Measurements from ENCODE around the gene SCUBE1.

SCUBE1 gene

DNA sequence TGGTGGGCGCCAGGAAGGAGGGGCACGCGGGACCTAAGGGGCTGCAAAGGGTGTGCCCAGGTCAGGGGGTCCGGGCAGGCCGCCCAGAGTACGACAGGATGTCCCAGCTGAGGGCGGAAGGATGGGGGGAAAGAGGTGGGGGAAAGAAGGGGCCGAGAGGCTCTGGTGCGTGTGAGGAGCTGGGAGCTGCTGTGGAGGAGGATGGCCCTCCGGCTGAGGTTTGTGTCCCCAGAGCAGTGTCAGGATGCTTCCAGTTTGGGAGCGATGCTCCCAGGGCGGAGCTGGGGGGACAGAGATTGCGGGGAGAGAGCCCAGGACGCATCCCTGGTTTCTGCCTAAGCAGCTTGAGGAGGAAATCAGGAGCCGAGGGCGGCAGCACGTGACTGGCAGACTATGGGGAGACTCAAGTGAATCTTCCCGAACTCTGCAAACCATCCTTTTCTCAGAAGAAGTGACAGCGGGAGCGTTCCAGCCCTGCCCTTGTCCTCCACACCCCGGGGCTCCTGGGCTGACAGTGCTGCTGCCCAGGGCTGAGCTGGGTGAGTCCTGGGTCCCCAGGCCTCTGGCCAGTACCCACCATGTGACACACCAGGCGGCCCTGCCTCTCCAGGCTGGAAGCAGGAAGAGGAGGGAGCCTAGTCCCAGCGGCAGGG lies 136.5 kb downstream of the SCUBE1 start:
- DNase-seq (ENCODE audit: extremely low read depth in 1 of 2, low read depth in 1 of 2) = no peak

DNA sequence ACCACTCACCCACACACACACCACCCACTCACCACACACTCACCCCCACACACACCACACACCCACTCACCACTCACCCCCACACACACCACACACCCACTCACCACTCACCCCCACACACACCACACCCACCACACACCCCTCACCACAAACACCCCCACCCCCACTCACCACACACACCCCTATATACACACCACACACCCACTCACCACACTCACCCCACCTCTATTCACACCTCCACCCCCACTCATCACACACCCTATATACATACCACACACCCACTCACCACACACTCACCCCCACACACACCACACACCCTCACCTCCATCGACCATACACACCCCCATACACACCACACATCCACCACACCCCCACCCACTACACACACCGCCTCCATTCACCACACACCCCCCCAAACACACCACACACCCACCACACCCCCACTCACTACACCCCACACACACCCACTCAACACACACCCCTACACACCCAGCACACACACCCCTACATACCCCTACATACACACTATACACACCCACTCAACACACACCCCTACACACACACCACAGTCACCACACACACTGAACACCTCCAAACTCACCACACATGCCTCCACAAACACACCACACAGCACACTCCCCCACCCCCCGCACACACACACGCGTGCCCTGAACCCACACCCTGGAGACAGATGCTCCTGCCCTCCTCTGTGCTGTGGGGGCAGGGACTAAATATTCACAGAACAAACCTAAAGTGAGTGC lies 137.2 kb downstream of the SCUBE1 start:
- DNase-seq (ENCODE audit: extremely low read depth in 1 of 2, low read depth in 1 of 2) = no peak

DNA sequence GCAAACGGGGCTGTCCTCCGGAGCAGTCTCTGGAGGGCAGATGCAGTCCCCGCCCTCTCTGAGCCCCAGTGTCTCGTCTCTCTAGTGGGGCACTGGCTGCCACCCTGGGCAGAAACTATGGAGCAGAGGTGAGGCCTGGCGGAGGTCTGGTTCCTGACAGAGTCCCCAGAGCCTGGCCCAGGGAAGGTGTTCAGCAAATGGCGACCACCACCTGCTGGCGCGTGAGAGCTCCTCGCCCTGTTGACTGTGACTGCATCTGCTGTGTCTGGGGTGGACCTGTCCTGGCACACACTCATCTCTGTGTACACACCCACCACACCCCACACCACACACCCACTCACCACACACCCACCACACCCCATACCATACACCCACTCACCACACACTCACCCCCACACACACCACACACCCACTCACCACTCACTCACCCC lies 137.9 kb downstream of the SCUBE1 start:
- no peak for DNase-seq (ENCODE audit: extremely low read depth in 1 of 2, low read depth in 1 of 2)

DNA sequence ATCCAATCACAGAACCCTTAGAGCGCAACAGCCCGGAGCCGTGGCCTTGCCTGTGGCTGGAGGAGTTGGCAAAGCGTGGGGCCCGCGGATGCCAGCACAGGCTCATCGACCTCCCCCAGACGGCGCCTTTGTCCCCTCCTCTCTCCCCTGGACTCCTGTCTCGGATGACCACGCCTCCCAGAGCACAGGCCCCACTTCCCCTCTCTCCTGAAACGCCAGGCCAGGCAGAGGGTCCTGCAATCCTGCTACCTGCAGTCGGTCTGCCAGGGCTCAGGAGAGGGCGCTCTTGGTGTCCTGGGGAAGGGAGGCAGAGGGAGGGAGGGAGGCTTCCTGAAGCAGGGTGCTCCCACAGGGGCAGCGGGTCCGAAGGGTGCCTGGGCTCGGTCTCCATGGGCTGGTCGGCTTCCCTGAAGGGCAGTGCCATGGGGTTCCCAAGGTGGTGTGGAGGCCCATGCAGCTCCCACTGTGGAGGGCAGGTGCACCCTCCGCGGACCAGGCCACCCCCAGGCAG lies 139.6 kb downstream of the SCUBE1 start:
- no peak for DNase-seq (ENCODE audit: extremely low read depth in 1 of 2, low read depth in 1 of 2)

DNA sequence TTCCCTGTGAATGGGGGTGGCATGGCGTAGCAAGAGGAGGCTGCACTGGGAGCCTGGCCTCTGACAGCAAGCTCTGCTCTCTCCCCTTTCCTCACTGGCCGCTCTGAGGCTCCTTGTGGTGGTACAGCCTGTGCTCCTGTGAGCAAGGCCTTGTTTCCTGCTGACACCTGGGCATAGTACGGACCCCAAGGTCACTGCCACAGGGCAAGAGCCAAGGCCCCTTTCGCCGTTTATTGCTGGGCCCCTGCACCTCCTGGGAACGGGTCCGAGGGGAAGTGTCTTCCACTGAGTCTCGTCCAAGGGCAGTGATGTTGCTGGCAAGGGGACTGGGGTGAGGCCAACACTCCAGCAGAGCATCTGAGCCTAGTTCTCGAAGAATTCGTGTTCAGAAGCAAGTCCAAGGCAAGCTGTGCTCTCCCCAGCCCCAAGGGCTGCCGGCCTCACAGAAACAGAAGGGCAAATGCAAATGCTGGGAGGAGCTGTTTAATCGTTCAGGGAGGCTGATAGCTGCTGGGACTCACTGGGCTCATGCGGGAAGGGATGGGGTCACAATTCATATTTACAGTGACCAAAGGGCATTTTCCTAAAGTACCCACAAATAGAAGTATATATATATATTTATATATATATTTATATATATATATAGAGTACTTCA lies 140.3 kb downstream of the SCUBE1 start:
- no peak for DNase-seq (ENCODE audit: extremely low read depth in 1 of 2, low read depth in 1 of 2)

DNA sequence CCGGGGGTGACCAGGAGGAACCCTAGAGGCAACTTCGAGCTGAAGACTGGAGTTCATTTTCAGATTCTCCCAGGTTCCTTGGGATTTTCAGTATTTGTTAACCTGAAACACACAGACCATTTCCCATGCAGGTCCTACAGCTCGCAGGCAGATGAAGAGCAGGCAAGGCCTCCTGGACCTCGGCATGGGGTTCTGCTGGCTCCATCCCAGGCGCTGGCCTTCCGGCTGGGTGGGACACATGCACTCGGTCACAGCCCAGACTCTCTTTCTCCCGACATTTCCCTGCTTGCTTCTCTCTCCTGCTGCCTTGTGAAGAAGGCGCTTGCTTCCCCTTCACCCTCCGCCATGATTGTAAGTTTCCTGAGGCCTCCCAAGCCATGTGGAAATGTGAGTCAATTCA lies 140.8 kb downstream of the SCUBE1 start:
- DNase-seq (ENCODE audit: extremely low read depth in 1 of 2, low read depth in 1 of 2) = no peak

DNA sequence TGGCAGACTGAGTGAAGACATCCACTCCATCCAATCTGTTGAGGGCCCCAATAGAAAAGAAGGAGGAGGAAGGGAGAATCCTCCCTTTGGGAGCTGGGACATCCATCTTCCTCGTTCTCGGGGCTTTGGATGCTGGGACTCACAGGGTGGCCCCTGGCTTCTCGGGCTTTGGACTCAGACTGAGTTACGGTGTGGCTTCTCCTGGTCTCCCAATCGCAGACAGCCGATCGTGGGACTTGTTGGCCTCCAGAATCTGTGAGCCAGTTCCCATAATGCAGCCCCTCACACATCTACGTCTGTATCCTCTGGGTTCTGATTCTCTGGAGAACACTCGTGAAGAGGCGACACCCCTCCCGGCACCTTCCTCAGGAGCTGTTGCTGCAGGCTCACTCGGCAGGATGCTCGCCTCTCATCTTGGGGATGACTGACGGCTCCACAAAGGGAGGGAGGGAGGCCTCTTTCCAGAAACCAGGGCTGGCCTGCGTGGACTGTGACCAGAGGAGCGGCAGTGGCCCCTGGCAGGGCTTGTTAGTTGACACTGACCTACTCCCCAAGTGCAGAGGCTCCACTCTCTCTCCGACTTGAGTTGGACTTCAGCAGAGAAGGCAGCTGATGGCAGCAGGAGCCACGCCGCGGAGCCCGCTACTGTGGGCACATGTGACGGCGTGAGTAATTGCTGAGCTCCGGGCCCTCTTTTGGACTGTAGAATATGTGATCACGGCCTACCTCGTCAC lies 141.5 kb downstream of the SCUBE1 start:
- DNase-seq (ENCODE audit: extremely low read depth in 1 of 2, low read depth in 1 of 2) = no peak

DNA sequence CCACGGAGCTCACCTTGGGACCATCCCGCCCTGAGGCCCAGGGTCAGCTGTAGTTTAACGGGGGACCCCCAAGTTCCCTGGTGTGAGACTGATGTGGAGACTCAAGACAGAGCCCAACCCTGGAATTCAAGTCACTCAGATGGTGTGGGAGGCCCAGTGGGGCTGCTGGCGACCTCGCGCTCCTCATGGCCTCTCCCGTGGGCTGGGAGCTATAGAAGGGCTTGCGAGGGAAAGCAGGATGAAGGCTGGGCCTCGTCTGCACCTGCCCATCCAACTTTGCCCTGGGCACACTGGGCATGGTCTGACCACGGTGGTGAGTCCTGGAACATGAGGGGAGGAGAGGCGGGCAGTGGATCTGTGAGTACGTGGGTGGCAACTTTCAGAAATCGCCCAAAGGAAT lies 142.6 kb downstream of the SCUBE1 start:
- DNase-seq (ENCODE audit: extremely low read depth in 1 of 2, low read depth in 1 of 2) = no peak

DNA sequence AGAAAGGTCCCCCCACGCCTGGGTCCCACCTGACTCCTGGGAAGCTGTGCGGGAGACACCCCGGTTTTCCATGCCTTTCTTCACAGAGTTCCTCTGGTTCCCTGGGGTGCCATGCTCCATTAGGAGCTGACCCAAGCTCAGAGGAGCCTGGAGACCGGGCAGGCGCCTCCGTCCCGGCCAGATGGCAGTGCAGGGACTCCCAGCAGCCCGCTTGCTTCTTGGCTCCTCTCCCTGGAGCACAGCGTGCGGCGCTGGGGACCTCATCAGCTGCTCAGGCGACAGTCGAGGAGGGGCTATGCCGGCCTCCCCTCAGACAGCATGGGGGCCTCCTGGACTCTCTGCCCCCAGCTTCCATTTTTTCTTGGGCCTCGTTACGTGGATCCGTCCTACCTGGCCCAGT lies 143.1 kb downstream of the SCUBE1 start:
- DNase-seq (ENCODE audit: extremely low read depth in 1 of 2, low read depth in 1 of 2) = no peak

DNA sequence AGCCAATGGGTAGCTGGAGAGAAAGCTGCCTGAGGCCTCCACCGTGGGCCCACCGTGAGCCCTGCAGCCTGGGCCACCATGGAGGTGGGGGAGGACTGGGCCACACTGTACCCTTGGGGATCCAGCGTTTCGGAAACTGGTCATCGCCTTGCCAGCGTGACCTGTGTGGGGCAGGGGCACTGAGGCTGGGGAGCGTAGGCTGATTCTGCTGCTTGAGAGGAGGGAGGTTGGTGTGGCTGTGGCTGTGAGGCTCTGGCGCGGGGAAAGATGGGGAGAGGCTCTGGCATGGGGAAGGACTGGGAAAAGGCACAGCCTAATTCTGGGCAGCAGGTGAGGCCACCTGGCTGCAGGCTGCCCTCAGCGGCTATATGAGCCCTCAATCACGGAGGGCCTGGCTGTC lies 143.6 kb downstream of the SCUBE1 start:
- DNase-seq (ENCODE audit: extremely low read depth in 1 of 2, low read depth in 1 of 2) = no peak

DNA sequence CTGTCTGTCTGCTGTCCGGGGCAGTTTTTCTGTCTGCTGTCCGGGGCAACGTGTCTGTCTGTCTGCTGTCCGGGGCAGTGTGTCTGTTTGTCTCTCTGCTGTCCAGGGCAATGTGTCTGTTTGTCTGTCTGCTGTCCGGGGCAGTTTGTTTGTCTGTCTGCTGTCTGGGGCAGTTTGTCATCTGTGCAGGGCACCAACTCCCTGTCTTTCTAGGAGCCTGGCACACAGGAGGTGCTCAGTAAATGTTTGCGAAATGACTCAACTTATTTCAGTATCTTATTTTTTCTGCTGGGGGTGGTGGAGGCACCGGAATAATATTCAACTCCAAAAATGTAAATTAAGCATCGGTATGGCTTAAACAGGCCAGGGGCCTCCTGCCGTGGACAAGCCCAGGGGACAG lies 144.2 kb downstream of the SCUBE1 start:
- no peak for DNase-seq (ENCODE audit: extremely low read depth in 1 of 2, low read depth in 1 of 2)

DNA sequence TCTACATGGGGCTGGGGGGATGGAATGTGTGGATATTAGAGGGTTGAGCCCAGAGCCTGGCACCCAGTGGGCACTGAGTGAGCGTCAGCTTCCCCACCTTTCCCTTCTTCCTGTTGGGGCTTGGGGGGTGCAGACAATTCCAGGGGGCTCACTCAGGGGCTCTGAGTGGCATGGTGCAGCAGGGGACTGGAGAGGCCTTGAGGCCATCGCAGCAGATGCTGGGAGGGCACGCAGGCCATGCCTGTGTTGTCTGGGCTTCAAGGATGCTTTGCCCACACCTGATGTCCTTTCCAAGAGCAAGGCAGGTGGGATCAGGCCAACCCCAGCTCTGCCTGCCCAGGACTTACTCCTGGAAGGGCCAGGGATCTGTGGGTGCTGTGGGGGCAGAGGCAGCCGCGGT lies 145.0 kb downstream of the SCUBE1 start:
- DNase-seq (ENCODE audit: extremely low read depth in 1 of 2, low read depth in 1 of 2) = no peak

DNA sequence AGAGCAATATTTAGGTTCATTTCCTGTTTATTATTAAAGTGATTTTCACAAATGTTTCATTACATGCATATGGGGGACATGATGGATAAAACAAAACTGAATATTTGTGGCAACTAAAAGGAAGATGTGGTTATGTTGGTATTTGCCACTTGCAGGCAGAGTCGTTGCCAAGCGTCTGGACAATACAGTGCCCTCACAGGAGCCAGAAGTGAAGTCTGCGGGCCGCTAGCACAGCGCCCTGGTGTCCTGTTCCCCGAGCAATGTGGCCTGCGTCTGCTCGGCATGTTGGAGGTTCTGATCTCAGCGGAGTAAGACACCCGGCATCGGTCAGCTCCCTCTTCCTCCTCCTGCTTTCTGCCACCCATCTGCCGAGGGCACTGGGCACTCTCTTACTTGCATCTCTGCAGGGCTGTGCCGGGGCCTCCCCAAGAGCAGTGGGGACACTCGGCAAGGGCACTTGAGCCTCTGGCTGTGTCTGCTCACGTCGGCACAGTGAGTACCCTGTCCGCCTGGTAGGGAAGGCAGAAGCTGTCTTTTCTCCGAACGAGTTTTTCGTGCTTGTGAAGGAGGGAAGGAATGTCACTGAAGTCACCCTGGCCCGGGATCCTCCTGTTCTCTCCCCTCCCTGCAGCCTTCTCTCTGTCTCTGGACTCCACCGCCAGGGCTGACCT lies 145.8 kb downstream of the SCUBE1 start:
- no peak for DNase-seq (ENCODE audit: extremely low read depth in 1 of 2, low read depth in 1 of 2)

DNA sequence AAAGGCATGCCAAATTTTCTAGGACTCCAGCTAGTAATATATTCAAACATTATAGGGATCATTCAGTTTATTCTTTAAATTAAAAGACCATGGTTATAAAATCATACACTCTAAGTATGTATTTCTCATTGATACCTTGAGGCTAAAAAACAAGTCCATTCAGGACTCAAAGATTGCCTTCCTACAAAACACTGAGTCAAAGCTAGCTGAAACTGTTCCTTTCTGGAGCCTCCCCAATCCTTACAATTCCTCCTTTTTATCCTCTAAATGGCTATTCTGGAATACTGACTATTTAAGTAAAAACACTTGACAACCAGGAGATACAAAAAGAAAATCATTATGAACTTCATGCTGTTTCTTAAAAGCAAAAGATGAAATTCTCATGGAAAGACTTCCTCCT lies 151.3 kb downstream of the SCUBE1 start:
- no peak for DNase-seq (ENCODE audit: extremely low read depth in 1 of 2, low read depth in 1 of 2)

DNA sequence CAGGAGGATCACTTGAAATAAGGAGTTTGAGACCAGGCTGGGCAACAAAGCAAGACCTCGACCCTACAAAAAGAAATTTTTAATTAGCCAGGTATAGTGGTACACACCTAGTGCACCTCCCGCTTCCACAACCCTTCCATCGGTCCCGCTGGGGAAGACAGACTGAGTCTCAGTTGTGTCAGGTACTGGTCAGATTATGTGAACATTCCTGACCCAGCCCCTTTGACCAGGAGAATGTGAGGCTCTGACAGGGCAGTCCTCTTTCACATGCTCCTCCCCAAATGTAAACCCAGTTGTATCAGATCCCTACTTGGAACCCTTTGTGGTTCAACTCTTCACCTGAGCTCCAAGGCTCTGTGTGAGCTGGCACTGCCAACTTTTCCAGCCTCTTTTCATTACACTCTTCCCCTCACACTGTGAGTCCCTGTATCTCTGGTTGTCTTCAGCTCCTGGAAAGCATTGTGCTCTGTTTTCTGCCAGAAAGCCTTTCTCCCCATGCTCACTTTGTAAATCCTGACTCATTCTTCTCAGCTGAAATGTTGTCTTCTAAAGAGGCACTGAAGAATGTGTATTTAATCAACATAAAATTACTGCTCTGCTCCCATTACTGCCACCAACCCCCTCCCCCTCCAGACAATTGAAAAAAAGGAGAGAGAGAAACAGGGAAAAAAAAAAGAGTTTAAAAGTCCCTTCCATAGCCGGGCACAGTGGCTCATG lies 154.2 kb downstream of the SCUBE1 start:
- no peak for DNase-seq (ENCODE audit: extremely low read depth in 1 of 2, low read depth in 1 of 2)

DNA sequence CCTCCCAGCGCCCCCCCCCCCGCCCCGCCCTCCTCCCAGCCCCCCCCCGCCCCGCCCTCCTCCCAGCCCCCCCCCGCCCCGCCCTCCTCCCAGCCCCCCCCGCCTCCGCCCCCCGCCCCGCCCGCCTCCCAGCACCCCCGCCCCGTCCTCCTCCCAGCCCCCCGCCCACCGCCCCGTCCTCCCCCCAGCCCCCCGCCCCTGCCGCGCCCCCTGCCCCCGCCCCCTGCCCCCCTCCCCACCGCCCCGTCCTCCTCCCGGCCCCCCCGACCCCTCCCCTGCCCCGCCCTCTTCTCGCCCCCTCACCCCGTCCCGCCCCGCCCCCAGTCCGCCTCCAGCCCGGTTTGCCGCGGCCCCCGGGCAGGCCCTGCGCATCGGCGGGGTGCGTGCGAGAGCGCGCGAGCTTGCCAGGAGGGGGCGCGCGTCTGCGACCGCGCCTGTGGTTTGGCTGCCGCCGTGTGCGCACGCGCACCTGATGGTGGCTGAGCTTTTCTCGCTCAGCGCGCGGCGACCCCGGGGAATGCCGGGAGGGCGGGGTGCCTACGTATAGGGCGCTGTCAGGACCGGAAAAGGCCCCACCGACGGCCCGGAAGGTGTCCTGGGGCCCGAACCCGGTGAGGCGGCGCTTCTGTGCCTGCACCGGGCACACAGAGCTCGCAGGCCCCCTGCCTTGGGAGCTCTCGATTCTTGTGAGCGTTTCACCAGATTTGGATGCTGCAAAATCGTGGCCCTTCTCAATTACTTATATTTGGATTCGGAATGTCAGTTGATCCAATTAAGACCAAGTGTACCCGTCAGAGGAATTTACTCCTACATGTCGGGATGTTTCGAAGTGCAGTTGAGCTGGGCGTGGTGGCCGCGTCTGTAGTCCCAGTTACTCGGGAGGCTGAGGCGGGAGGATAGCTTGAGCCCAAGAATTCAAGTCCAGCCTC lies 155.7 kb downstream of the SCUBE1 start:
- DNase-seq (ENCODE audit: extremely low read depth in 1 of 2, low read depth in 1 of 2) = peak; percentile 94 to 95

DNA sequence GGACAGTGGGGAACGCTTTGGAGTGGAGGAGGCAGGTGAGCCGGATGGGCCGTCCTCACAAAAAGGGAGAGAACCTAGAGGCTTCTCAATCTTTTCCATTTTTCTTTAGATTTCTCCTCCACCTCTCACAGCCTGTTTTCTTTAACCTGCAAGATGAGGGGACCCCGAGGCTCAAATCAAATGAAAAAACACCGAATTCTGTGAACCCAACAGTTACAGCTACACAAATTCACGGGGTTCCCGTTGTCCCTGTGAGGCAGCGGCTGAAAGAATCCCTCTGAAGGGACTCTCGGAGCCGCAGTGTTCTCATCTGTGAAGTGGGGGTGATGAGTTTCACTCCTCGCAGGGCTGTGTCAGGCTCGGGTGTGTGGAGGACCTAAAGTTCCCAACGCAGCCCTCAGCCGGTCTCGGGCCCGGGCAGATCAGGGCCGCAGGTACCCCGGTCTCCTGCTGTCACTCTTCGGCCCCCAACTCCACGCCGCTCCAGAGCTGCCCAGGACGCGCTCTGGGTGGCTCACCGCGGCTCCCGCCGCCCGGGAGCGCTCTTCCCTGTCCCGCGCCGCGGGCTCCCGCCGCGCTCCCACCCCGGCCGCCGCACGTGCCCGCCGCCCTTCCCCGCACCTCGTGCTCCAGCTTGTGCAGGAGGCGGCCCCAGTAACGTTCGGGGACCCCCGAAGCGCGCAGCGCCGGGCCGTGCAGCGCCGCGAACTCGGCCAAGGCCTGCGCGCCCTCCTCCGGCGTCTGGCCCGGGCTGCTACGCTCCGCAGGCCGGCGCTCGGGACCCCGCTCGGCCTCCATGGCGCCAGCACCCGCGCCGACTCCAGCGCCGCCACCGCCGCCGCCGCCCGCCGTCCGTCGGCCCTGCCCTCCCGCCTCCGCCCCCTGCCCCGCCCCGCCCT lies 156.7 kb downstream of the SCUBE1 start, which contains the start of gene TTLL12:
TTLL12 (minus strand) TSS at position 863 of the 899 bp plus-strand sequence; CDS start at position 798, 65 bp downstream.
- DNase-seq (ENCODE audit: extremely low read depth in 1 of 2, low read depth in 1 of 2) = peak; percentile 23 to 33

DNA sequence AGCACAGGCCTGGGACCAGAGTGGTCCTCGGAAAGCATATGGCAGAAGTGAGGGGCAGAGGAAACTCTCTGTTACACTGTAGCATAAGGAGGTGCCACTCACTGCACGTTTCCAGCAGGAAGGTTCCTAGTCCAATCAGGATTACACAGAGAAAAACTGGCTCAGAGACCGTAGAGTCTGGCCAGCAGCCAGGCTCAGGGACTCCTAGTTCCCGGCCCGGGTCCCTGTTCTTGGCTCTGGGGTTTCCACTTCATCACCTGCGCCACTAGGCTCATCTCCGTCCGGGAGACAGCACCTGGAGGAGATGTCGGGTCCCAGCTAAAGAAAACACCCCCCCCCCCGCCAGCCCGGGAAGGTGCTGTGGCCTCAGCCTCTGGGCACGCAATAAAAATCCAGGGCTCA lies 157.3 kb downstream of the SCUBE1 start:
- DNase-seq (ENCODE audit: extremely low read depth in 1 of 2, low read depth in 1 of 2) = no peak

Data from stimulated activated CD8-positive, alpha-beta memory T cell treated with anti-CD3 and anti-CD28 coated beads, Interleukin-7, amount 100 ng/mL, for 48 hours (primary cell).